Dedifferentiated amniotic fluid mesenchymal stem cell (primary cell): Measurements from ENCODE around the gene LRRC37B.
"Not testable (repeated sequence)": the region's sequence is repeated elsewhere in the genome, so short reads cannot be mapped to it uniquely, and the experiment has no call there.

Experiments
- DNase-seq: peaks from one replicate; pipeline ENCODE4 v3.0.0-alpha.2; 2016; ENCODE audit errors: extremely low spot score

Gene LRRC37B

DNA sequence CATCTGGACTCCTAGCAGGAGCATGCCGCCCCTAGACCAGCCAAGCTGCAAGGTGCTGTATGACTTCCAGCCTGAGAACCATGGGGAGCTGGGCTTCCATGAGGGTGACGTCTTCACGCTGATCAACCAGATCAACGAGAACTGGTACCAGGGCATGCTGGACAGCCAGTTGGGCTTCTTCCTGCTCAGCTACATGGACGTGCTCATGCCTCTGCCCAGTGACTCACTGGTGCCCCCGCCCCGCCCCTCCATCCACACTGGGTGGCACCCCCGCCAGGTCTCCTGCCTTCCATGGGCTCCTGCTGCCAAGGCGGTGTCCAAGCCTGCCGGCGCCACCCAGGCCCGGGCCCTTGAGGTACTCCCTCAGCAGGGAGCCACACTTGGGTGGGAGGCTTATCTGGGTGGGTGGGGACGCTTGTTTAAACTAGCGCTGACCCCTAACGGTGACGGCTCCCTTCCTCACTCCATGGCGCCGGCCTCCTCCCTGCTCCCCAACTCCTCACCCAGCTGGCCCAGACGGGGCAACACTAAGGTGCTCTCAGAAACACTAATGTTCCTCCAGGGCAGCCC, 34.2 kb downstream of the LRRC37B start:
- not testable (repeated sequence) for DNase-seq

DNA sequence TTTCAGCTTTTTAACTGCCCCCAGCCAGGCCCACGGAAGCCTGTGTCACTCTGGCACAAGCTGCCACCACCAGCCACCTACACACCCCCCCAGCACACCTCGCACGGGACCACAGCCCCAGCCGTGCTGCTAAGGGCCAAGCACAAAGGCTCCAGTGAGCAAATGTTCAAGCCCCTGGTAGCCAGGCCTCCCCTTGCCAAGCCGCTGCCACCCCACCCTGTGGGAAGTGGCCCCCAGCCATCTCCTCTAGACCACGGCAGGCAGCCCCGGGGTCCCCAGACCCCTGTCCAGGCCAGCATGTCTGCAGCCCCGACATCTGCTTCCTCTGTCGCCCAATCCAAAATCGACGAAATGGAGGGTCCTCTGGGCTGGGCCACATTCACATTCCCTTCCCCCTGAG, 35.1 kb downstream of the LRRC37B start:
- not testable (repeated sequence) for DNase-seq

DNA sequence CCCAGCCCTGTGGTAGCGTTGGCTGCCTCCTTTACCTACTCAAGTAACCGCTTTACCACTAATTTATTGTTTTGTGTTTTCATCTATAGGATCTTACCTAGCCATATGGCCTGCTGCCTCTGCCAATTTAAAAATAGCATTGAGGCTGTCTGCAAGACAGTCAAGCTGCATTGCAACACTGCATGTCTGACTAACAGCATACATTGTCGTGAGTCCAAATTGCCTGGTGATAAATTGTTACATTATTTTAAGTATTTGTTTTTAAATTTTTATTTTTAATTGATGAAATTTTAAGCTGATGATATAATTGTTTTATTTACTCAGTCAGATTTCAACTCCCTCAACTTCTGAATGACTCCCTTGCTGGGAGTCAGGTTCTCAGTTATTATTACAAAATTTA, 38.4 kb downstream of the LRRC37B start:
- DNase-seq = not testable (repeated sequence)

DNA sequence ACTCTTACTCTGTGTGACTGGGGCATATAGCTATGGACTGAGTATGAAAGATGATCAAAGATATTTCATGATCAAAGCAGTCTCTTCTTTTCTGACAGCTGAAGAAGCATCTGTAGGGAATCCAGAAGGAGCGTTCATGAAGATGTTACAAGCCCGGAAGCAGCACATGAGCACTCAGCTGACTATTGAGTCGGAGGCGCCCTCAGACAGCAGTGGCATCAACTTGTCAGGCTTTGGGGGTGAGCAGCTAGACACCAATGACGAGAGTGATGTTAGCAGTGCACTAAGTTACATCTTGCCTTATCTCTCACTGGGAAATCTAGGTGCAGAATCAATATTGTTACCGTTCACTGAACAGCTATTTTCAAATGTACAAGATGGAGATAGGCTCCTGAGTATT, 40.5 kb downstream of the LRRC37B start:
- not testable (repeated sequence) for DNase-seq

DNA sequence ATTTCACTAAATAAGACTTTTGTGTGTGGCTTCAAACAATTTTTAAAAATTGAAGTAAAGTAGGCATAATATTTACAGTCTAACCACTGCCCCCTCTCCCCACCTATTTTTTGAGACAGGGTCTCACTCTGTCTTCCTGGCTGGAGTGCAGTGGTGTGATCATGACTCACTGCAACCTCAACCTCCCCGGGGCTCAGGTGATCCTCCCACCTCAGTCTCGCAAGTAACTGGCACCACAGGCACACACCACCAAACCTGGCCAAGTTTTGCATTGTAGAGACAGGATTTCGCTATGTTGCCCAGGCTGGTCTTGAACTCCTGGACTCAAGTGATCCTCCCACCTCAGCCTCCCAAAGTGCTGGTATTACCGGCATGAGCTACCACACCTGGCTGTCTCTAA, 47.8 kb downstream of the LRRC37B start:
- not testable (repeated sequence) for DNase-seq

DNA sequence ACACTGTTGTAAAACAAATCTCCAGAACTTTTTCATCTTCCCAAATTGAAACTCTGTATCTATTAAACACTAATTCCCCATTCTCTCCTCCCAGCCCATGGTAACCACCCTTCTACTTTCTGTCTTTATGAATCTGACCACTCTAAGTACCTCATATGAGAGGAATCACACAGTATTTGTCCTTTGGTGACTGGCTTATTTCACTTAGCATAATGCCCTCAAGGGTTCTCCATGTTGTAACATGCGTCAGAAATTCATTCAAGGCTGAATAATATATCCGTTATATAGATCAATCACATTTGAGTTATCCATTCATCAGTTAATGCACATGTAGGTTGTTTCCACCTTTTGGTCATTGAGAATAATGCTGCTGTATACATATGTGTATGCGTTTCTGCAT, 48.2 kb downstream of the LRRC37B start:
- not testable (repeated sequence) for DNase-seq

DNA sequence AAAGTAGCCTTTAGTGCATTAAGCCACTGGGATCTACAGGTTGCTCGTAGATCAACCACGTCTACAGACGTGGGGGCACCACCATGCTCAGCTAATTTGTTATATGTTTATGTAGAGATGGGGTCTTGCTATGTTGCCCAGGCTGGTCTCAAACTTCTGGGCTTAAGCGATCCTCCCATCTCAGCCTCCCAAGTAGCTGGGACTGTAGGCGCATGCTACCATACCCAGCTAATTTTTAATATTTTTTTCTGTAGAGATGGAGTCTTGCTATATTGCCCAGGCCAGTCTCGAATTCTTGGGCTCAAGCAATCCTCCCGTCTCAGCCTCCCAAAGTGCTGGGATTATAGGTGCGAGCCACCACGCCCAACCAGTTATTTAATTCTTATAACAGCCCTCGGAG, 49.3 kb downstream of the LRRC37B start:
- not testable (repeated sequence) for DNase-seq

DNA sequence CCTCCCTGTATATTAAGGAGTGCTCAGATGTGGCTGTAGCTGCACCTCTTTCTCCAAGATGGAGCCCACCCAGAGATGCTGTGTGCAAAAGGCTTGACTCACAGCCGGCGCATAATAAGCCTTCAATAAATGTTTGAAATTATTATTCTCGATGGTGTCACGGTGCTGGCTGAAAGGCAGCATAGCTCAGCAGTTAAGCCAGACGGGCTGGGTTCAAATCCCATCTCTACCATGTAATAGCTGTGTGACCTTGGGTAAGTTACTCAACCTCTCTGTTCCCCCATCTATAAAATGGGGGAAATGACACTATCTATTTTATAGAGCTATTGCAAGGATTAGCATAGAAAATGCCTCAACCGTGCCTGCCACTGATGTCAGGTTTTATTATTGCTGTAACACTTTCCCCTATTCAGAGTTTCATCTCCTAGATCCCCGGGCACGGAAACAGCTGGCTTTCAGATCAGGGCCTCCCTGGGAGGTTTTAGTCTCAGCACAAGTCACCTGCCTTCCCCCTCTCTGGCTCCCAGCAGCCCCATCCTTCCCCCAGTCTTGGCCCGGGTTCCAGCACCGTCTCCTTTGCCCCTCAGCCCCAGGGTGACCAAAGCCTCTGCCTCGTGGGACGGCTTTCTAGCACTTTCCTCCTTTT, 50.4 kb downstream of the LRRC37B start:
- DNase-seq = not testable (repeated sequence)

DNA sequence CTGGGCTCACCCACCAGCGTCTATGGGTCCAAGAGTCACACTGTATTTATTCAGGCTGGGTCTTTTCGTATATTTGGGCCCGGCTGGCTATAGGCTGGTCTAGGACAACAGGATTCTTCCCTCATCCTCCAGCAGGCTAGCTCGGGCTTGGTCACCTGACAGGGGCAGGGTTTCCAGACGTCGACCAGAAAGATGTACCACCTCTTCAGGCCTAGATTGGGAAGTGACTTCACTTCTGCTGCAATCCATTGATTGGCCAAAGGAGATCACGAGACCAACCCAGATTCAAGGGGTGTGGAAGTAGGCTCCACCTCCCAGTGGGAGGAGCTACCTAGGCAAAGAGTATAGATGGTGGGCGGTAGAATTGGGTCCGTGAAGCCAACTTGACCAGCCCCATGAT, 53.5 kb downstream of the LRRC37B start:
- not testable (repeated sequence) for DNase-seq

DNA sequence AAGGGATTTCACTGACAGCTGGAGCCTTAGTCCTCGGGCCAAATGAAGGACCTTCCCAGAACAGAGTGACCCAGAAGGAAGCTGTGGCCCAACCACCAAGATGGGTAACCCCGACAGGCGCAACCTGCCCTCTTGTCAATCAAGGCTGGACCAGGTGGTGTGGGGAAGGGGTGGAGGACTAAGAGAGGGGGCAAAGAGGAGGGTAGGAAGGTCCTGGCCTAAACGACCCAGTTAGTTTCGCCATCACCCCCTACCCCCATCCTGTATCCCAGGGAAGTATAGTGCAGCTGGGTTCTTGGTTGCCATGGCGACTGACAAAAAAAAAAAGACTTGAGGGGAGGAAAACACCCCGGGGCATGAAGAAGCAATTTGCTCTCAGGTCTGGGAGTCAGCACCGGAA, 54.7 kb downstream of the LRRC37B start:
- not testable (repeated sequence) for DNase-seq

DNA sequence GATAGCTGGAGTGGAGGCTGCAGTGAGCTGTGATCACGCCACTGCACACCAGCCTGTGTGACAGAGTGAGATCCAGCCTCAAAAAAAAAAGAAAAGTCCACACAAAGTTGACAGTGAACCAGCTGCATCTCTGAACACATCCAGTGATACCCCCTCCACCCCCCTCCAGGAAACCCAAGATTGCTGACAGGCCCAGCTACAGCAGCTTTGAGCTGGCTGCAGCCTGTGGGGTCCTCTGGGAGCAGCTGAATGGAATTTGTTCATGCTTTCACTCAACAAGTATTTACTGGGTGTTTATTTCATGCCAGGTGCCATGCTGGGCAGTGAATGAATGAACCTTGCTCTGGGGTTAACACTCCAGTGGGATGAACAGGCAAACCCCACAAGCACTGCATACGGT, 56.9 kb downstream of the LRRC37B start:
- not testable (repeated sequence) for DNase-seq

DNA sequence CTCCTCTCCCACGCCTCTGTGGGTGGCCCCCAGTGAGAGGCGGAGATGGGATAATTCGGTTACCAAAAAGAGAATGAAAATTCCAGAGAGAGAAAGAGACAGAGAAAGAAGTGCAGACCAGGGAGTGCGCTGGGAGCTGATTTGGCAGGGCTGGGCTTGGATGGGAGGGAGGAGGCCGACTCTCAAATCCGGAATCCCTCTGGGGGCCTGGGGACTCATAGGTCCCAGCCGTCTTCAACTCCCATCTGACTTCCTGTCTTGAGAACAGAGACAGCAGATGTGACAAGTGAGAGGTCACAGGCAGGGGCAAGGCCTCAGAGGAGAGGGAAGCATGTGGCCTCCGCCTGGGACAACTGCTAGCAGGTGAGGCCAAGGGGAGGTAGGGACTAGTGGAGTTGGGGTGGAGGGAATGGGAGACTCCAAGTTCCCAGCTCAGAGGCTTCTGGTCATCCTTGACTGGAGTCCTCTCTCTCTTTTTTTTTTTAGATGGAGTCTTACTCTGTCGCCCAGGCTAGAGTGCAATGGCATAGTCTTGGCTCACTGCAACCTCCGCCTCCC, 59.0 kb downstream of the LRRC37B start:
- DNase-seq = not testable (repeated sequence)

DNA sequence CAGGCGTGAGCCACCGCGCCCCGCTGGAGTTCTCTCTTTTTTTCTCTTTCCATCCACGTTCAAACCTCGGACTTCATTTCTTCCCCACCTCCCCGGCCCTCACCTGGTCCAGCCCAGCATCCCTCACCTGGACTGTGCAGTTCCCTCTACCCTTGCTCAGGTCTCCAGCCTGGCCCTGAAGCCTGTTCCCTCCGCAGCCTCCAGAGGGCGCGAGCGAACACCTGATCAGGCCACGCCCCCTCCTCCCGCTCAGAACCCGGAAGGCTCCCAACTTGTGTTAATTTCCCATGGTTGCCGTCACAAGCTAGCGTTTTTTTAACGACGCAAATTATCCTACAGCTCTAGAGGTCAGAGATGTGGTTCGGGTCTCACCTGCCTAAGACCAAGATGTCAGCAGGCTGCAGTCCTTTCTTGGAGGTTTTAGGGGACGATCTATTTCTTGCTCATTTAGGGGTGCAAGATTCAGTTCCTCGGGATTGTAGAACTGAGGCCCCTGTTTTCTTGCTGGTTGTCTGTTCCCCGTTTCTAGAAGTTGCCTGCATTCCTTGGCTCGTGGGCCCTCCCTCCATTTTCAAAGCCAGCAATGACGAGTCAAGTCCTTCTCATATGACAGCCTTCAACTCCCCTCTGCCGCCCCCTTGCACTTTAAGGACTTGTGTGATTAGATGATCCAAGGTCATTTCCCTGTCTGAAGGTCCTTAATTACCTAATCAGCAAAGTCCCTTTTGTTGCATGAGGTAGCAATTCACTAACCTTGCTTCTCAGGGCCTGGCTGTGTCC, 59.9 kb downstream of the LRRC37B start:
- not testable (repeated sequence) for DNase-seq

DNA sequence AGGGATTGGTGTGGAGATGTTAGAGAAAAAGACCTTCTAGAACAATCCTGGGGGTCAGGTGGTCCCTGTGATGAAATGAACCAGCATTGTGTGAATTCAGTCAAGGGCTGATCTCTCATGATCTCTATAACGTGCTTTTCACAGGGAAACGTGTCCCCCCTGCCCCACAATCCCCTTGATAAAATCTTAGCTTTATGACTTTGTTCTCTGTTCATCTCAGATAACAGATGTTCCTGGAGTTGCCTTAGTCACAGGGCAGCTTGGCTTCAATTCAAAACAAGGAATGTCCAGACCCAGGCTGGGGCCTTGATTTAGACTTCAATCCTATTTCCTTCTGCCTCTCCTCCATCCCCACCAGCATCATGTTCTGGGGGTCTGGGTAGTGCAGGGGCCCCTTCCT, 61.9 kb downstream of the LRRC37B start:
- not testable (repeated sequence) for DNase-seq

DNA sequence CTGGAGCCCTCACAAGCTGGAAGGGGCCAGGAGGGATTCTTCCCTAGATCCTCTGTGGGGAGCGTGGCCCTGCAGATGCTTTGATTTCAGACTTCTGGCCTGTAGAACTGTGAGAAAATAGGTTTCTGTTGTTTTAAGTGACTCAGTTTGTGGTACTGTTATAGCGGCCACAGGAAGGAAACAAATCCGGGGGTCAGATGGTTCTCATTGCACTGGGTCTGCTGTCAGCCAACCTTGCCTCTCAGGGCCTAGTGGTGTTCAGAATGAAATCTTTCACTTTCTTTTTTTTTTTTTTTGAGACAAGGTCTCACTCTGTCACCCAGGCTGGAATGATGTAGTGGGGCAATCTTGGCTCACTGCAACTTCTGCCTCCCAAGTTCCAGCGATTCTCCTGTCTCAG, 64.8 kb downstream of the LRRC37B start:
- not testable (repeated sequence) for DNase-seq

DNA sequence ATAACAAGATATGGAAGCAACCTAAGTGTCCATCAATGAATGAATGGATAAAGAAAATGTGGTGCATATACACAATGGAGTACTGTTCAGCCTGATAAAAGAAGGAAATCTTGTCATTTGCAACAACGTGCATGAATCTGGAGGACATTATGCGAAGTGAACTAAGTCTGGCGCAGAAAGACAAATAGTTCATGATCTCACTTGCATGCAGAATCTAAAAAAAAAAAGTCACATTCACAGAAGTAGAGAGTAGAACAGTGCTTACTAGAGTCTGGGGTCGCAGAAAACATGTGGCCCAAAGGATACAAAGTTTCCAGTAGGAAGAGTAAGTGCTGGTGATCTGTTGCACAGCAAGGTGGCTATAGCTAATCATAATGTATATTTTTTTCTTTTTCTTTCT, 65.9 kb downstream of the LRRC37B start:
- not testable (repeated sequence) for DNase-seq

DNA sequence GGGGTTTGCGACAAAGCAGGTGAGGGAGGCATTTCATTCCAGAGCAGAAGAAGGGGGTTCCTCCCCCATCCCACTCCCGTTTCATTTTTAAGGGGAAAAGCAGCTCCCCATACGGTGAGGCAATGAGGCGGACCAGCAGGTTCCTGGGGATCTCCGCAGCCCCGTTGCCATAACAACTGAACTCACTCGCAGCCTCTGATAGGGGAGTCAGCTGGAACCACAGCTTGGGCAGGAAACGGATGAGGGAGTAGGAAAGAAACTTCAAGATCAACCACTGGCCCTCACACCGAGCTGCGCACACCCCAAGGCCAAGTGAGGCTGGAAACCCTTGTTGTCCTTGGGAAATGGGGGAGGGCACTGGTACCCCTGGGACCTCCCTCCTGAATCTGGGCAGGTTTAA, 72.6 kb downstream of the LRRC37B start:
- peak; percentile 14 for DNase-seq

DNA sequence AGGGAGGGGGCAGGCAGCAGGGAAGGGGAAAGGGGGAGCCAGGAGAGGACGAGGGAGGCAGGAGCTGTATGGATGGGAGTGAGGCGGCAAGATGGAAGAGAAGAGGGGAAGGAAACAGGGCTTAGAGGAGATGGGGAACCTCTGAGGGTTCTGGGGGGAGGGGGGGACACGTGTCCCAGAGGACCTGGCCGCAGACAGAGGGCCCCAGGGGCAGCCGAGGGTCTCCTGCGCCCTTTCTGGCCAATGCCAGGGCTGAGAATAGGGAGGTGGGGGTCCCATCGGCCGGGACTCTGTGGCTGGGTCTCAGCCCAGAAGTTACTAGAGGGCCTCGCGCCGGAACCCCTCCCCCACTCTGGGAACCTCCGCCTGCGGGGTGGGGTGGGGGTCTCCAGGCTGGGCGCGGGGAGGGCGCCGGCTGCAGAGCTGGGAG, 76.4 kb downstream of the LRRC37B start:
- not testable (repeated sequence) for DNase-seq

DNA sequence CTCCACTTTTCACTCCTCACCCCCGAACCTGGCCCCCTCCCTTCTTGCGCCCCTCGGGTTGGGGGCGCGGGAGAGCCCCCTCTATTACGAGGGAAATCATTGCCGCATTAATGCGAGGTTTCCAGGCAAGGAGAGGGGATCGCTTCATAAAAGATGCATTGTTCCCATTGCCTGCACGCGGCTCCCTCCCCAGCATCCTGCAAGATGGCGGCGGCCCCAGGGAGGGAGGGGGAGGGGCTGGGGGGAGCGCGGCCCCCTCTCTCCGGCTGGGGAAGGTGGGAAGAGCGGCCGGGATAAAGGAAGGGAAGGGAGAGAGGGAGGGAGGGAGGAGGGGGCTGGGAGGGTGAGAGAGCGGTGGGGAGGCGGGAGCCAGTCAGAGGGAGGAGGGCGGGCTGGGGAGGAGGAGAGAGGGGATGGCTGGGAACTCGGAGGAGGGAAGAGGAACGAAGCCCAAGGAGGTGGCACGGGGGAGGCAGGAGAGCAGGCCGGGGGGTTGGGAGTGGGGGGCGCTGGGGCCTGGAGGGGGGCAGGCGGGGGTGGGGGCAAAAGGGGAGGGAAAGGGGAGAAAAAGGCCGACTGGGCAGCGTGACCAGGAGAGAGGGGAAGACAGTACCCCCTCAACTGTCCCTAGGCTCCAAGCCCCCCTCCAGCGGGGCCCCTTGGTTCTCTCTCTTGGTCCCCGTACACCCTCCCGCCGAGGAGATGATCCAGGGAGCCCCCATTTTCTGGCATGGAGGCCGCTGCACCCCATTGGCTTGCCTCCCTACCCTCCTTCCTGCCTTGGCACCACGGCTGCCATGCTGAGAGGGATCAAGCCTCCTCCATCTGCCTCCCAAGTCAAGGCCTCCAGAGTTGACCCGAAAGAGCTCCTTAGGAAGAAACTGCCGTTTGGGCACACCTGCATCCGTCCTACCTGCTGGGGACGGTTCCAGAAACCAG, 77.1 kb downstream of the LRRC37B start:
- DNase-seq = not testable (repeated sequence)

DNA sequence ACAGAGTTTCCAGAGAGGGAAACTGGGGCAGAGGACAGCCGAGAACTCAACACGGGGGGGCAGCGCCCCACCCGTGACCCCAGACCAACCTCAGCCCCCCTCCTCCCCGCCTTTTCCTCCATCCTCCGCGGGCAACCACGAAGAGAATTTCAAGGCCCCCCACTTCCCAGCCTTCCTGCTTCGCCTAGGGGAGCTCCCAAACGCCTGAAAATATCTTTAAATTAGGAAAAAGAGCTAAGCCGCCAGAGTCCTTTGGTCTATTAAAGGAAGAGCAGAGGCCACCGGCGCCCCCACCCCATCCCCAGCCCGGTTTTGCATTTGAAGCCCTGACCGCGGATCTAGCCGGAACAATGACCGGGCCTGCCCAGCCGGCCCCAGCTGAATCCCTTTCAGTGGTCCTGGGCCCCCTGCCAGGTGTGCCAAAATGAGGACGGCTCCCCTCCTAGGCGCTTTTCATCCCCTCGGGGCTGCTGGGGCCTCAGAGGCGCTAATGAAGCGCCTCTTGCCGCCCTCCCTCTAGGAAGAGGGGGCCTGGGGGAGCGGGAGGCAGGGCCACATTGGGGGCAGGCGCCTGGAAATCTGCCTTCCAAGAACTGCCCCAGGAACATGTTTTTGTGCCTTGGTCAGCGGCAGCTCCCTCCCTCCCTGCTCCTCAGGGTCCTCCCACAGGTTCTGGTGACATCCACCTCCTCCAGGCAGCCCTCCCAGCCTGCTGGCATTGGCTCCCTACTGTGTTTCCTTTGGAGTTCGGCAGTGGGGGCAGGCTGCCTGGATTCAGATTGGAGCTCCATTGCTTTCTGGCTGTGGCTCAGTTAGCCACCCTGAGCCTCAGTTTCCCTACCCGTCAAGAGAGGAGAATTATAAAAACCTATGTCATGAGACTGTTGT, 78.0 kb downstream of the LRRC37B start:
- DNase-seq = not testable (repeated sequence)
